HG02759 (cell line): ENCODE results near the gene GOSR1.
"Not testable (repeated sequence)": the region's sequence is repeated elsewhere in the genome, so short reads cannot be mapped to it uniquely, and the experiment has no call there.

ENCODE experiments used
- ATAC-seq: cut with Tn5 transposase; IDR thresholded peaks from one replicate; pipeline ENCODE4 v1.9.1; 2021; ENCODE audit warnings: mild to moderate bottlenecking, moderate library complexity; ENCODE audit not compliant: unreplicated experiment

GOSR1 gene

GRCh38 chr17:30477083-30477773, at the start of gene GOSR1:
GOSR1 (plus strand) TSS chr17:30477408; CDS start chr17:30477434, 26 bp downstream.
- ATAC-seq, result peak; percentile 98

GRCh38 chr17:30427611-30428010, 49.6 kb upstream of the GOSR1 start:
- no peak for ATAC-seq

- no peak for ATAC-seq
Observed at GRCh38 chr17:30429155-30429554, 48.1 kb upstream of the GOSR1 start.

- ATAC-seq, result no peak
Observed at GRCh38 chr17:30433514-30433913, 43.7 kb upstream of the GOSR1 start.

GRCh38 chr17:30436729-30437128, 40.5 kb upstream of the GOSR1 start:
- ATAC-seq, result no peak

- no peak for ATAC-seq
Observed at GRCh38 chr17:30443721-30444120, 33.5 kb upstream of the GOSR1 start.

GRCh38 chr17:30446640-30447039, 30.6 kb upstream of the GOSR1 start:
- ATAC-seq, result not testable (repeated sequence)

- ATAC-seq, result no peak
Observed at GRCh38 chr17:30449480-30449879, 27.7 kb upstream of the GOSR1 start.

GRCh38 chr17:30450125-30451027, 26.8 kb upstream of the GOSR1 start:
- ATAC-seq, result no peak

GRCh38 chr17:30454635-30455034, 22.6 kb upstream of the GOSR1 start:
- ATAC-seq, result no peak

GRCh38 chr17:30458371-30458770, 18.8 kb upstream of the GOSR1 start:
- no peak for ATAC-seq

GRCh38 chr17:30458797-30459413, 18.3 kb upstream of the GOSR1 start:
- ATAC-seq, result not testable (repeated sequence)

- no peak for ATAC-seq
Observed at GRCh38 chr17:30468465-30468864, 8.7 kb upstream of the GOSR1 start.

- ATAC-seq, result no peak
Observed at GRCh38 chr17:30472238-30472890, 4.8 kb upstream of the GOSR1 start.

- no peak for ATAC-seq
Observed at GRCh38 chr17:30475206-30475605, 2.0 kb upstream of the GOSR1 start.

- ATAC-seq, result peak; percentile 9
Observed at GRCh38 chr17:30476726-30477082, 504 bp upstream of the GOSR1 start.

GRCh38 chr17:30477774-30478115, 537 bp downstream of the GOSR1 start:
- peak; percentile 11 for ATAC-seq

- no peak for ATAC-seq
Observed at GRCh38 chr17:30482555-30482954, 5.3 kb downstream of the GOSR1 start.

GRCh38 chr17:30483159-30483558, 6.0 kb downstream of the GOSR1 start:
- ATAC-seq, result no peak

GRCh38 chr17:30493780-30494179, 16.6 kb downstream of the GOSR1 start:
- ATAC-seq, result no peak

GRCh38 chr17:30495586-30495985, 18.4 kb downstream of the GOSR1 start:
- no peak for ATAC-seq
